ENCODE results near the gene OTOP2. TPM values are rescaled to one million over a fixed set of nuclear protein-coding genes. Genes with fewer than 3 reads are reported as not detected.

Gene OTOP2
- total and polyA plus RNA-seq, 2 donors, result not detected

Other genes starting within 250 kb of the OTOP2 start
- gene CD300LF, start 211.3 kb upstream of the OTOP2 start, total RNA-seq, result 0.63 TPM
- gene CD300LF, start 211.3 kb upstream of the OTOP2 start, polyA plus RNA-seq, result 1.3 TPM
- 3.2 TPM for gene RAB37, start 187.0 kb upstream of the OTOP2 start, total RNA-seq
- gene RAB37, start 187.0 kb upstream of the OTOP2 start, polyA plus RNA-seq, result 6.7 TPM
- gene NHERF1, start 175.6 kb upstream of the OTOP2 start, total RNA-seq, result 8.5 TPM
- gene NHERF1, start 175.6 kb upstream of the OTOP2 start, polyA plus RNA-seq, result 16.7 TPM
- gene NAT9, start 147.9 kb upstream of the OTOP2 start, total RNA-seq, result 20.7 TPM
- gene NAT9, start 147.9 kb upstream of the OTOP2 start, polyA plus RNA-seq, result 33.3 TPM
- gene GRIN2C, start 64.4 kb upstream of the OTOP2 start, total RNA-seq, result 1.9 TPM
- gene GRIN2C, start 64.4 kb upstream of the OTOP2 start, polyA plus RNA-seq, result 0.47 TPM
- 3.7 TPM for gene FDXR, start 51.3 kb upstream of the OTOP2 start, total RNA-seq
- 12.3 TPM for gene FDXR, start 51.3 kb upstream of the OTOP2 start, polyA plus RNA-seq
- 0.48 TPM for gene FADS6, start 30.6 kb upstream of the OTOP2 start, total RNA-seq
- 0.96 TPM for gene FADS6, start 30.6 kb upstream of the OTOP2 start, polyA plus RNA-seq
- 0.53 TPM for gene USH1G, start 1.0 kb upstream of the OTOP2 start, total RNA-seq
- 0.16 TPM for gene USH1G, start 1.0 kb upstream of the OTOP2 start, polyA plus RNA-seq
- gene OTOP3, start 11.6 kb downstream of the OTOP2 start, total RNA-seq, result not detected
- not detected for gene OTOP3, start 11.6 kb downstream of the OTOP2 start, polyA plus RNA-seq
- 5.7 TPM for gene HID1, start 48.5 kb downstream of the OTOP2 start, total RNA-seq
- 13.4 TPM for gene HID1, start 48.5 kb downstream of the OTOP2 start, polyA plus RNA-seq
- 4.8 TPM for gene CDR2L, start 63.4 kb downstream of the OTOP2 start, total RNA-seq
- 14.2 TPM for gene CDR2L, start 63.4 kb downstream of the OTOP2 start, polyA plus RNA-seq
- gene MRPL58, start 88.4 kb downstream of the OTOP2 start, total RNA-seq, result 14.5 TPM
- gene MRPL58, start 88.4 kb downstream of the OTOP2 start, polyA plus RNA-seq, result 38.7 TPM
- gene ATP5PD, start 122.7 kb downstream of the OTOP2 start, total RNA-seq, result 136 TPM
- gene ATP5PD, start 122.7 kb downstream of the OTOP2 start, polyA plus RNA-seq, result 334 TPM
- gene KCTD2, start 123.0 kb downstream of the OTOP2 start, total RNA-seq, result 15.4 TPM
- 29.1 TPM for gene KCTD2, start 123.0 kb downstream of the OTOP2 start, polyA plus RNA-seq
- 17.6 TPM for gene SLC16A5, start 163.7 kb downstream of the OTOP2 start, total RNA-seq
- 13.2 TPM for gene SLC16A5, start 163.7 kb downstream of the OTOP2 start, polyA plus RNA-seq
- gene ARMC7, start 185.7 kb downstream of the OTOP2 start, total RNA-seq, result 2.5 TPM
- gene ARMC7, start 185.7 kb downstream of the OTOP2 start, polyA plus RNA-seq, result 9.6 TPM
- 29.8 TPM for gene NT5C, start 207.5 kb downstream of the OTOP2 start, total RNA-seq
- gene NT5C, start 207.5 kb downstream of the OTOP2 start, polyA plus RNA-seq, result 82.1 TPM
- gene JPT1, start 230.2 kb downstream of the OTOP2 start, total RNA-seq, result 49.8 TPM
- gene JPT1, start 230.2 kb downstream of the OTOP2 start, polyA plus RNA-seq, result 43.9 TPM